Ovary (tissue), 3 donors: ENCODE data around the gene ECM1.

ENCODE experiments used
- EP300 ChIP-seq: sonication (generic); formaldehyde crosslinking; IDR thresholded peaks from one replicate; pipeline ENCODE4 v1.6.1; 2017; ENCODE audit warnings: antibody characterized with exemption
- POLR2A ChIP-seq: fragments of 450-650 bp; IDR thresholded peaks from one replicate; pipeline ENCODE4 v1.6.1; 2017; ENCODE audit warnings: antibody characterized with exemption, mild to moderate bottlenecking, moderate library complexity
- TF ChIP-seq, protein P1 (sequence below), 3 donors: fragments of 450-650 bp in 2 of 3; fragments of 200-600 bp in 1 of 3; IDR thresholded peaks; one replicate each; pipeline versions ENCODE4 v1.5.1 to v1.8.0; 2016 to 2022; ENCODE audit warnings: antibody characterized with exemption in 3 of 3, mild to moderate bottlenecking in 1 of 3
- donor health status: DM: no; HTN: no; CAD: no.

DNA sequence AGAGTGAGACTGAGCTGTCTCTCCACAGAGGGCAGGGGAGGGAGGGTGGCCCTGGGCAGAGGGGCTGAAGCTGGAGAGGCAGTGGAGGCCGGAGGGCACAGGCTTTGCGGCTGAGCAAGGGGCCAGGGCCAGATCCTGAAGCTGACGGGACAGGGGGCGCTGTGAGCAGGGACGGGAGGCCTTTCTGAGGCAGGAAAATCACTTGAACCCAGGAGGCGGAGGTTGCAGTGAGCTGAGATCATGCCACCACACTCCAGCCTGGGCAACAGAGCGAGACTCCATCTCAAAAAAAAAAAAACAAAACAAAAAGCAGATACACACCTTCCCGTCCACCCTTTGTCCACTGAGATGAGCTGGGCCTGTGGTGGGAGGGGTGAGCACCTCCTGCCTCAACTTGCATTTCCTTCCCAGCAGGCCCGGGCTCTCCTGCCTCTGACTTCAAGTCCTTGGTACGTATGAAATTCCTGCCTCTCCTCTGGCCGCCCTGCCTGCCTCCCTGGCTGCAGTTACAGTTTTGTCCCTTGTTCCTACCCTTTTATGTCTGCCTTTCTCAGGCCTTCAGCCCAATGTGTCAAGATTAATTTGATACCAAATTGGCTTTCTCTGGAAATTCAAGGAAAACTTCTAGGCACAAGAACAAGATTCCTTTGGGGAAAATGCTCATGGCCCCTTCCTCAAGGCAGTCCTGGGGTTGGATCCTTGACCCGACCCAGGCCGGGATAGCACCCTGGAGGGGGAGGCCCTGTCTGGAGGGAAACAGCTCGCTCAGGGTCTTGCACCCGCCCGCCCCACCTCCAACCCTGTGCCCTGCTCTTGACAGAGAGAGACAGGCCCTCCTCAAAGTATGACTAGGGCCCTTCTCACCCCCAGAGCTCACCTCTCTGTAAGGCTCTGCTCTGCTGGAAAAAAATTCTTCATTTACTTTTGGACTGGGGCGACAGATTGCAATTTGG is 30.1 kb downstream of the ECM1 start:
- TF ChIP-seq, protein P1, sequence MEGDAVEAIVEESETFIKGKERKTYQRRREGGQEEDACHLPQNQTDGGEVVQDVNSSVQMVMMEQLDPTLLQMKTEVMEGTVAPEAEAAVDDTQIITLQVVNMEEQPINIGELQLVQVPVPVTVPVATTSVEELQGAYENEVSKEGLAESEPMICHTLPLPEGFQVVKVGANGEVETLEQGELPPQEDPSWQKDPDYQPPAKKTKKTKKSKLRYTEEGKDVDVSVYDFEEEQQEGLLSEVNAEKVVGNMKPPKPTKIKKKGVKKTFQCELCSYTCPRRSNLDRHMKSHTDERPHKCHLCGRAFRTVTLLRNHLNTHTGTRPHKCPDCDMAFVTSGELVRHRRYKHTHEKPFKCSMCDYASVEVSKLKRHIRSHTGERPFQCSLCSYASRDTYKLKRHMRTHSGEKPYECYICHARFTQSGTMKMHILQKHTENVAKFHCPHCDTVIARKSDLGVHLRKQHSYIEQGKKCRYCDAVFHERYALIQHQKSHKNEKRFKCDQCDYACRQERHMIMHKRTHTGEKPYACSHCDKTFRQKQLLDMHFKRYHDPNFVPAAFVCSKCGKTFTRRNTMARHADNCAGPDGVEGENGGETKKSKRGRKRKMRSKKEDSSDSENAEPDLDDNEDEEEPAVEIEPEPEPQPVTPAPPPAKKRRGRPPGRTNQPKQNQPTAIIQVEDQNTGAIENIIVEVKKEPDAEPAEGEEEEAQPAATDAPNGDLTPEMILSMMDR (IDR thresholded peaks at IDR 0.05), result no peak
- TF ChIP-seq EP300, result no peak
- no peak for TF ChIP-seq POLR2A
